ENCODE measurements around the gene HAND1.

HAND1 gene

DNA sequence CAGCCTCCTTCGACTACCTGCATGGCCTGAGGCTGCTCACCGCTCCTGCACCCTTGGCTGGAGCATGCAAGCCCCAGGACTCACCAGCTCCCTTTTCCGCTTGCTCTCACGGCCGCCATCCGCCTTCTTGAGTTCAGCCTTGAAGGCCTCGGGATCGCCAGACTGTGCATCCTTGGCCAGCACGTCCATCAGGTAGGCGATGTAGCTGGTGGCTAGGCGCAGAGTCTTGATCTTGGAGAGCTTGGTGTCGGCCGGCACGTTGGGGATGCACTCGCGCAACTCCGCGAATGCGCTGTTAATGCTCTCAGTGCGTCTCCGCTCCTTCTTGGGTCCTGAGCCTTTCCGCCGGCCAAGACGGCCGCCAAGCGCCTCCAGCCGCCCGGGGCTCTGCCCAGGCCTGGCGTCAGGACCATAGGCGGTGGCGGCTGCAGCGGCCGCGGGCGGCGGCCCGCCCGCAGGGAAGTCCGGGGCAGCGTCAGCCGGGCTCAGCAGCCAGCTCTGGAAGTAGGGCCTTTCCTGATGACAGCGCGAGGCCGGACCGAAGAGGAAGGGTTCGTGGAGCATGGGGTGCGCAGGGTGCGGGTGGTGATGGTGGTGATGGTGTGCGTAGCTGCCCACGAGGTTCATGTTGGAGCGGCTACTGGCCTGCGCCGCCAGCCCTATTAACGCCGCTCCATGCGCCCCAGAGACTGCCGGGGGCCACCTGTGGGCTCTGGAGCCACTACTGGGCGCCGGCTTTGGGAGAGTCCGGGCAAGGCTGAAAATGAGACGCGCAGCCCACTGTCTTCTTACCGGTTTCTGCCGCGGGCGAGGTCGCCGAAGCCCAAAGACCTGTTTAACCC is 424 bp downstream of the HAND1 start:
- DNase-seq = no peak

DNA sequence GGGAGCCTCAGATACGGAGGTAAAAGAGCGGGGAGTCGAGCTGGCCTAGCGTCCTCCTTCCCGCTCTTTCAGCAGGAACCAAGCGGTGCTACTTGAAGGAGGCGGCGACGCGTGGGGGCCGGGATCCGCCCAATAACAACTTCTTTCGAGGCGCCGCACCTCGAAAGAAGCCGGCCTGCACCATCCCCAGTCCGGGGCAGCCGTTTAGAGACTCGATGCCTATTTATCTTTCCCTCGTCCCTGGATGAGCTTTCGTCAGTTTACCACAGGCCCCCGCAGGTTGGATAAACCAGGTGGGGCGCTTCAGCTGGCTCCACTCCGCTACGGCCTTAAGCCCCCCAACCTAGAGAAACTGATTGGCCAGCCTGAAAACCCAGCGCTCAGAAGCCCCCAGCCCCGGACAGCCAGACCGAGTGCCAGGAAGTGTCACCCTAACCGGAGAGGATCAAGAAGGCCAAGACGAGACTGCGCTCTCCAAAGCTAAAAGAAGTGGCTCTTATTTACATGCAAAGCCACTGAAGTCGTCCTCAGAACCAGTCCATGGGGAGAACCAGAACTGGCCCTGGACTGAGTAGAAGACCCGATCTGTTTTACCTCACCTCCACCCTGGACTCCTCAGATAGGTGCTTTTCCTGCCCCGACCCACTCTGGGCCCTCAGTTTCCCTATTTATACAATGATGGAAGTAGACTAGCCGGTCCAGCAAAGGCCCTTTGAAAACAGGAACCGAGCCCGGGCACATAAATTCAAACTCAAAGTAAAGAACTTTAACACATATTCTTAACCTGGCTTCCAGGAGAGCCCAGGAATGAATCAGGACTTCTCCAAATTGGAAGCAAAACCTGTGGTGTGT is 1.4 kb downstream of the HAND1 start:
- DNase-seq = no peak

DNA sequence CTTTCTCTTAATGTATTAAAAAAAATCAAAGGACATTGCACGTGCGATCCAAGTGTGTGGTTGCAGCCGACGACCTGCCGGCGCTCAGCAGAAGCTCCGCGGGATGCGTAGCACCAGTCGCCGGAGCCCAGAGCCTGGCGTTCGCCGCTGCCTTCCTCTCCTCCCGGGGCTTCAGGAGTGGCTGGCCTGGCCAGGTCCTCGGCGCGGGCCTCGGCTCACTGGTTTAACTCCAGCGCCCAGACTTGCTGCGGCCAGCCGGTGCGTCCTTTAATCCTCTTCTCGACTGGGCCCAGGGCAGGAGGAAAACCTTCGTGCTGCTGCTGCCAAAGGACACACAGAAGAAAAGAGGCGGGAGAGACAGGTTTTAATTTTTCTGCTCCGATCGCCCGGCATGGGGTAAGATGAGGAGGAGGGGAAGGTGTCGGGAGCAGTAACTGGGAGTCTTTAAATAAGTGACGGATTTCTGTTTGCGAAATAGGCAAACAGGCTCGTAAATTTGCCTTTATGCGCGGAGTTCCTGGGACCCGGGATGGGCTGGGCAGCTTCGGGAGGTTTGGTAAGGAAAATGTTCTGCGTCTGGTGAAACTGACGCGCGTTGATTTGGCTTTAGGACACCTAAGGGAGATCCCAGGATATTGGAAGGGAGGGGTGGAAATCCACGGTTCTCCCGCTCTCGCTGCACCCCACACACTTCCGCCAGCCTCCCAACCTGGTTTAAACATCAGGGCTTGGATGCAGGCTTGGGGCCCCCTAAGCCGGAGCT is 2.3 kb downstream of the HAND1 start:
- DNase-seq = no peak

DNA sequence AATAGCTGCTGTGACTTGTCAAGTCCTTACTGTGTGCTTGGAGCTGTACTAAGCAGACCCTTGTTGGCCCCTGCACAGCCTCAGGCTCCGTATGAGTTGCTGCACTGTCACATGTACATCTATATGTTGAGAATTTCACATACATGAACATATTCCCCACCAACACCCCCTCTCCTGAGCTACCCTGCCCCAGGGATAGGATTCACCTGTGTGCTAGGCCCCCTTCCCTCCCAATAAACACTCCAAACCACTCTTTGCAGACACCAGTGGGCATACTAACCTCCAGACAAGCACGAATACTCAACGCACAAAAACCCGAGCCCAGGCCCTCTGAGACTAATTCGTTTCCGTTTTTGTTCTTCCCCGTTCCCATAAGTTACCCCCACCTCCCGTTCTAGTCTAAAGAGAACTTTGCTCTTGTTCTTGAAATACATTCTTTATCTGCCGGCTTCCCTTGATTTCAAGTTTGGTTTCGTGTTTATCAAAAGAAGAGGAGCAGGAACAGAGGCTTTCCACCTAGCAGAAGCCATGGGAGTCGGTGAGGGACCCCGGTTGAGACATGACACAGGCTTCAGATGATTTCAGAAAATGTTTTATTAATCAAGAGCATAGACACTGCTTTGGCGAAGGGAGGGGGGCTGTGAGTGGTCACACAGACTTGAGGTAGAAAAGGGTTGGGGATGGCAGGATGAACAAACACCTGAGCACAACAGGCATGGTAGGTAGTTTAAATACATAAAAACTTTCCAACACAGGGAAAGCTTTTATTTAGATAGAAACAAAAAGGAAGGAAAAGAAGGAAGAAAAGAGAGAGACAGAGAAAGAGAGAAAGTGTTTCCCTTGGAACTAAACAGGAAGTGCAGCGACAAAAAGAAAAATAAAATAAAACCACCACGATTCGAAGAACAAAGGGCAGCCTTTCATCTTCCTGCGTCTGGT is 3.4 kb downstream of the HAND1 start:
- DNase-seq = no peak

DNA sequence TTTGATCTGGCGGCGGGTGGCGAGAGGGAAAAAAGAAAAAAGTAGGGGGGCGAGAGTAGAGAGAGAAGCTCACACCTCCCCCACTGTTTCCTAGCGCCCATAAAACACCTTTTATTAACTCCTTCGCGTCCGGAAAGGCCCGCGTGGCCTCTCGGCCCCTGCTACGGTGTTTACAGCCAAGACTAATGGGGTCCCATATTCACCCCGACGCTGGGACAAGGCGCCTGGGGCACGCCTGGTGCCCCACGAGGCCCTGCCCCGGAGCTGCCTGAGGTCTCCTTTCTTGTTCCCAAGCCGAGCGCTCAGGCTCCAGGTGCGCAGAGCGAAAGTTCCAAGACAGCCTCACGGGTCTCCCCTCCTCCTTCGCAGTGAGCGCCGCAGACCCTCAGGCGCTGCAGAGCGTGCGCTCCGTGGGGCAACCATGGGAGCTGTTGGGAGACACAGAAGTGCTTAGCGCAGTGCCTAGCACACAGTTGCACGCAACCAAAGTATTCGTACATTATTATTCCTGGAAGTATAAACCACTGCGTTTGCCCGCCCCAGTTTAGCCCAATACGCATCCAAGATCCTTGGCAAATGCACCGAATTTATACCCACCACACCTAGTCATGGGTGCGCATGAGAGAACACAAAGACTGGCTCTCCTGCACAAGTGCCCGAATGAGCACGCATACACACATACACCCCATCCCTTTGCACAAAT is 4.3 kb downstream of the HAND1 start:
- no peak for DNase-seq

DNA sequence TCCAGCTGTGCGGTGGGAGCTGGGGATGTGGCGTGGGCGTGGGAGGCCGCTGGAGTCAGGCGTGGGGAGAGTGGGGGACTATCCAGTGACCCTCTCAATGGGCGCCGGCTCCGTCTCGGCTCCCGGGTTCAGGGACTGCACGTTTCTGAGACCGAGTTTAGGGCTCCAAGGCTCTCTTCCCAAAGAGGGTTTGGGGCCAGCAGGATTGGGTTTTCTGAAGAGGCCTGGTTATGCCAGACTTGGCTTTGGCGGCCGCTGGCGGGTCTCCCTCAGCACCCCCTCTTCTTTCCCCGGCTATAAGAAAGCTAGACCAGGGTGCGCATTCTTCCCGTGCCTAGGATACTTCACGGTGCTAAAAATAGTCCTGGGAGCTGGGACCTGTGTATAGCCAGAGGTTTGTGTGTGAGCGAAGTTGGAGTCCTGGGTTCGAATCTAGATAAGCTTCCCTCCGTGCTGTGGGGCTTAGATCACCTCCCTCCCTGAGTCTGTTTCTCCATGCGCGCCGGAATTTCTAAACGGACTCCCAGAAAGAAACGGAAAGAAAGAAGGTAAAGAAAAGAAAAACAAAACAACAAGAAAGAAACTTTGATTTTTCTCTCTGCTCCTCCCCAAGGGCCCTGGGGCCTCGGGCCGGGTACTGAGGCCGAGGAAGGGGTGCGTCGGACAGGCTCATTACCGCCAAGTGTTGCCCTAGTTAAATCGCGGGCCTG is 5.0 kb downstream of the HAND1 start:
- DNase-seq = no peak

DNA sequence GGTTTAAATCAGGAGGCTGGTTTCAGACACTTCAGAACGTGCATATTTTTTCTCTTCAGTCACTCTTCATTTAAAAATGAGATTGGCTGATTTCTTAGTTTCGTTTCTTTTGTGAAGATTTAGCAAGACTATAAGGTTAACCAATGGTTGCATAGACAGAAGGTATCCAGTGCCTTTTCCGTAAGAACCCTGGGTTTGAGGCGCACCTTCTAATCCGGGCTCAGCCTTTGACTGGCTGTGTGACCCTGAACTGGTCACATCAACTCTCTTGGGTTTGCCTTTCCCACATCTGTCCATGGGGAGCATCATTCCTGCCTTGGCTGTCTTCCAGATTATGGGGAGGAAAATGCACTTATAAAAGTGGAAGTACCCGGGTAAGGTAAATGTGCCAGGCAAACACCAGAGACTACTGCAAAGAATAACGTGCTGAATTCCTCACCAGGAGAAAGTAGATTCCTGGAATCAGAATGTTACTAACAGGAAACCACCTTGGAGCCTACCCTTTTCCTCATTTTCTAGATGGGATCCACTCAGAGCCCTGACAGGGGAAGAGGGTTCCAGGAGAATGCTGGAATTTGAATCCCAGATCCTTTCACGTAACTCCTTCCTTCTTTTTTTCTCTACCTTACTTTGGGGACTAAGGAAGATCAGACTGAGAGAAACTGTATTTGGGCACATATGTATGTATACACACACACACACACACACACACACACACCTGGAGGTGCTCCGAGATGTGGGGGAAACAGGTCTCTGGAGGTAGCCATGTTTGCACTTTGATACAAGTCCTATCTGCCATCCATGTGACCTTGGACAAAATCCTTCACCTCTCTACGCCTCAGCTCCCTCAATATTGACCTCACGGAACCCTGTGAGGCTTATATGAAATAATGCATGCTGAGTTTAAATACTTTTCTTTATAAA is 6.8 kb downstream of the HAND1 start:
- DNase-seq = no peak

DNA sequence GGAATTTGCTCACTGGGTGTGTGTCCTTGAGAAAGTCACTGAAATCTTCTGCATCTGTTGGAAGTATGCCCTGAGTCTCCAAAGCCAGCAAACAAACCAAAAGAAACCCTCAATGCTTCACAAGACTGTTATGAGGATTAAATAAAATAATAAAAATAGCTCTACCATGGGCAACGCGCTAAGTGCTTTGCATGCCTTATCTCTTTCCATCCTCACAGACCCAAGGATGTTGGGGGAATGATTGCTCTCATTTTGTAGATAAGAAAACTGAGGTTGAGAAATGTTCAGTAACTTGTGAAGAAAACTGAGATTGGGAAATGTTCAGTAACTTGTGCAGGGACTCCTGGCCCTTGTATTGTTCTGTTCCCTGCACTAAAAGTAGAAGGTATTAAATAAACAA is 7.9 kb downstream of the HAND1 start:
- no peak for DNase-seq

DNA sequence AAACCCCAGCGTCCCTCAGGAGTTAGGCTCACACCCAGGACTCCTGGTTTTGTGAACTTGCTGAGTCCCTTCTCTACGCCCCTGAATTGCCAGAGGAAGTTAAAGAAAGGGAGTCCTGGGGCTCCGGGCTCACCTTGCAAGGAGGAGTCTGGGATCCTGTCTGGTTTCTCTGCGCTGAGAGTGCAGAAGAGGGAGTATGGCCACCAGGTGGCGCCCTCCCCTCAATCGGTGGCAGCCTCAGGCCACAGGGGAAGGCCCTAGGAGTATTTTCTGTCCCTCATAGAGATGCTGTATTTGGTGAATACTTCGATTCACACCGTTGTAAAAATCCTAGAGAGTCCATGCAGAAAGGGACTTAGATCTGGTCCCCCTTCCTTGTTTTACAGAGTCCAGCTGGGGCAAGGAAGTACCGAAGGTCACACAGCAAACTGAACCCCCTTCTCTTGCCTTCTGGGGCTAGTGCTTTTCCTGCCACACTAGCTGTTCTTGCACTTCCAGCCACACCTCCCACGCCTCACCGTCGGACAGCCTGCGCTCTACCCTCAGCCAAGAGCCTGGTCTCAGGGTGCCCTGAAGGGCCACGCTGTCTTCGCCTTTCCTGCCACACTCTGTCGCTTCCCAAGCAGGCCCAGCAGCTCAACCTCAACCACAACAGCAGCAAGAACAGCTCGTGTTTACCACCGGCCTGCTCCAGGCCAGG is 10.2 kb downstream of the HAND1 start:
- peak; percentile 16 to 66 for DNase-seq

DNA sequence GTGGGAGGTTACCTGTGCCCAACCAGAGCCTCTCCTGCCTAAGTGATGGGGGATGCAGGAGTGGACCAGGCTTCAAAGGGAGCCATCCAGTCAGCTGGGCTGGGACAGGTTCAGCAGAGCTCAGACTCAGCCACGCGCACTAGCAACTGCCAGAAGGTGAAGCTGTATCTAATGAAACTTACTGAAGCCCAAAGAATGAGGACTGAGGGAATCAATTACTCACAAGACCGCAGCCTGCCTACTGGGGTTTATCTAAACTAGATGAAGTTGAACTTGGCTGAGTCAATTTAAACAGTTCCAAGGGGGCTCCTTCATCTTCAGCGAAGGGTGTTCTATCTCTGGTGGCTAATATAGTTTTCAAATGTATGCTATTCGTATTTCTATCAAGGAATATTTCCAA is 11.4 kb downstream of the HAND1 start:
- no peak for DNase-seq

DNA sequence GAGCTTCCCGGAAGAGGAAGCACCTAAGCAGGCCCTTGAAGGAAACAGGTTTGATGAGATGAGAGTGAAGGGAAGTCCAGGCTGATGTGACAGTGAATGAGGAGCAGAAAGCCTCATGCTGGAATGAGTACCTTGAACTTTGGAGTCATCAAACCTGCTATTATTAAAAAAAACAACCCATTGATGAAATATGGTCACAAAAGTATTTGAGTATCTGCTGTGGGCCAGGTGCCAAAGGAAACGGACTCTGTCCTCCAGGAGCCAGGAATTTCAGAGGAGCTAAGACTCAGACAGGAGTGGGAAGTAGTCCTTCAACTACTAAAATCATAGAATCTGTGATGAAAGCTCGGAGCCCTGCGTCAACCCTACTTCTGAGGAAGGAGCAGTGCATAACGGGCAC is 11.9 kb downstream of the HAND1 start:
- DNase-seq = no peak

DNA sequence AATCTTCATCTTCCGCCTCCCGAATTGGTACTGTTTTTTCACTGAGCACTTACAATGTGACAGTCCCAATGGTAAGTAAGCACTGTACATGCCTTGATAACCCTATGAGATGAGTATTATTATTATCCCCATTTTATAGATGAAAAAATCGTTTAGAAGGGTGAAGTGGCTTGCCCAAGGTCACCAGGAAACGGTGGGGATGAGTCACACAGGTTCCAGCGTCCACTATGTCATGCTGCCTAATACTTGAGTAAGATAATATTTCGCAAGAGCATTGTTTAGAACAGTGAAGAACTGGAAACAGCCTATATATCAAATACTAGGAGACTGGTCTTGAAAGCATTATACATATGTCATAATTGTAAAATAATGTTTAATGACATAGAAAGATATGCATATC is 12.9 kb downstream of the HAND1 start:
- DNase-seq = no peak

DNA sequence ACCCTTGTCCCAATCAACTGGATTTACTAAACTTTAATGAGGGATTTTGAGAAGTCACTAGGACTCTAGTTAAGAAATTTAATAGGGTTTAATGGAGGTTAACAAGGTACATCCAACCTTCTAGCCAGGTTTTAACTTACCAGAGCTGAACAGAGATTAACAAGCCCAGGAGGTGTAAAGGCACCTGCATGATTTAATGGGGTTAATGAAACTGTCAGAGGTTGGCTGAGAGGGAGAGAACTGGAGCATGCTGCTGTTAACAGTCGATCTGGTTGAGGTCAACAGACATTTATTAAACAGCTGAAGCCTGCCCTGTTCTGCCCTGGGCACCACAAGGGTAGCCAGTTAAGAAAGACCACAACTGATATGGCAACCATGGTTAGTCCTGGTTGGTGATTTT is 13.6 kb downstream of the HAND1 start:
- no peak for DNase-seq

DNA sequence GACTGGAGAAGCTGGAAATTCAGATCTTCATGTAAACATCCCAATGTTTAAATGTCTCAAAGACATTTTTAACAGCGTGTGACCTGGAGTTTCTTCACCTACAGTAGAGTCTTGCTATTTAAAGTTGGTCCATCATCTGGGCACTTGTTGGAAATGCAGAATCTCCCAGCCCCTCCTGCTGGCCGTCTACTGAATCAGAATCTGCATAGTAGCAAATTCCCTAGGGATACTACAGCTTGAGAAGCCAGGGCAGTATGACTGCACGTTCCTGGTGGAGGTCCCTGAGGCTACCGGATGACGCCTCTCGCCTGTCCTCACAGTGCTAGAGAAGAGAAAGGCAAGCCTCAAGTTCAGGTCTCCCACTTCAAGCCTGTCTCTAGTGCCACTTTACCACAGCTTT is 16.5 kb downstream of the HAND1 start:
- no peak for DNase-seq

DNA sequence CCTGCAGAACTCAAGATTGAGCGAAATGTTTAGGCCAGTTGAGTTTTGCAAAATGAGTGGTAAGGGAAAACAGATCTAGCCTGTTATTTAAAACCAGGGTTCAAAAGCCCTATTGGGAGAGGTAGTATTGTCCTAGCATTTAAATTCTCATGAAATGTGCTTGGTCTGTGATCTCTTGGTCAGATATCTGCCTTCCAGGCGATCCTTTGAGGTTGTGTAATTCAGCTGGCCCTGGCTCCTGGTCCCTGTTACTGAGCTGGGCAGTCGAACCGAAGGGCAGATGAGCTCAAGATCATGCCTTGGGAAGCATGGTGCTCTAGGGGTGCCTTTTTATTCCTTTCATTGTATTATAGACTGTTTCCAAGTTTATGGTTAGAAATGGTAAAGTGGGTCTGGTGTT is 17.9 kb downstream of the HAND1 start:
- no peak for DNase-seq

DNA sequence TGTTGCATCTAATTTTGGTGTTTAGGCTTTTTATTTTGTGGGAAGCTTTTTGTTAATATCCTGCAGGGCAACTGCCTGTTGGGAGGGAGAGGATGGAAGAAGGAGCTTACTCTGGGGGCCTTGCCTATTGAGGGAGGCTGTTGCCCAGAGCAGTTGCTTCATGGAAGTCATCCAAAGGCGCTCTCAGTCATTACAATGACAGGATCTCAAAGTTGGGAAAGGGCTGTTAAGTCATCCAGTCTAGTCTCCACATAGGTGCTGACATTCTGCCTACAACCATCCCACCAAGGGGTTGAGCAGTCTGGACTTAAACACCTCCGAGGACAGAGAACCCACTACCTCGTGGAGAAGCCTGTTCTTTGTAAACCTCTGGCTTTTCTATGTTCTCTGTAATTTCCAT is 19.0 kb downstream of the HAND1 start:
- no peak for DNase-seq

DNA sequence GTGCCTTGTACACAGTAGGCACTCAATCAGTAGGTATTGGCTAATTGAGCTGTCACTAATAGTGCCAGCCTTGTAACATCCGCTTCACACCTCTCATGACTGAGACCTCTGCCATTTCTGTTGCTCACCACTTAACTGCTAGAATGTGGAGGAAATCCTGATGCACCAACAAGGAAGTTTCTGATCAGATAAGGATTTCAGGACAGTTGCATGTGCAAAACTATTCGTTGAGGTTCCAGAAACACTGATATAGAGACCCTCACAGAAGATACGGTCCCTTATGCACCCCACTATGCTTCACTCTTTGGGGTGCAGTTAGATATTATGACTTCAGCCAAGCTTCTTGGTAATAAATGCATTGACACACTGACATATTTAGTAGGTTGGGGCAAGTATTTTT is 21.5 kb downstream of the HAND1 start:
- DNase-seq = no peak

DNA sequence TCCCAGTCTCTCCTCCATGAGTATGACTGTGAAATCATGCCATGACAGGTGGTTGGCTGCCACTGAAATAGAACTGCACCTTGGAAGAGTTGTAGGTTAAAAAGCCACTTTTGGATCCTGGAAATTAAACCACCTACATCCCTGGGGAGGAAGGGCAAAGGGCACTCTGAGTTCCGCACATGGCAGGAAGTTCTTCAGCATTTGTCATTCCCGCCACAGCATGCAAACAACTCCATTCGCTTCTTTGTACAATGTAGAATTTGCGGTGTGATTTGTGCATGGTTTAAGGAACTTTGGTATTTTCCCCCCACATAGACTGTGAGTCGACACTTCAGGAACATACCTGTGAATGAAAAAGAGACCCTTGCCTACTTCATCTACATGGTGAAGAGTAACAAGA is 22.4 kb downstream of the HAND1 start:
- no peak for DNase-seq

DNA sequence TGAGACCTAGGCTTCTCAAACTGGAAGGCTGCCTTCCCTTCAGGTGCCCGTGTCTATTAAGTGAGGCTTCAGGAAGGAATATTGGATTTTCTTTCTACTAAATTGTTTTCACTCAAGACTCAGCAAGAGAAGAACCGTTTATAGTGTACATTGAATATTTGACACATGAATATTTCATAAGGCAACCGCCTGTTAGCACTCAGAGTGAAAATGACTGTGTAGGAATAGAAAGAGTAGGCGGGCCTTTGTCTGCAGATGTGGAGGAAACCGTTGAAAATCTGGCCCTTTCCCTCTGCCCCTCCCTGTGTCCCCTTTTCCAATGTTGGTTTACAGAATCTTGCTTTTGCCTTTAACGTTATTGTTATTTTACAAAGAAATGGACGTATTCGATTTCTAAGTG is 26.1 kb downstream of the HAND1 start:
- no peak for DNase-seq
